Activated CD8-positive, alpha-beta T cell treated with anti-CD3 and anti-CD28 coated beads, Interleukin-2, amount 10 ng/mL, durations not matched to agents 7 days and 5 days (primary cell): ENCODE measurements around the gene STK36. TPM values are rescaled to one million over a fixed set of nuclear protein-coding genes. Genes with fewer than 3 reads are reported as not detected.

Source experiments
- ATAC-seq: fragments of 150-1000 bp; cut with Tn5 transposase; one replicate; pipeline ENCODE4 v1.10.0; 2021; ENCODE audit warnings: moderate library complexity
- CTCF ChIA-PET: fragments of 350-600 bp; sonication (Branson Sonifier 250); formaldehyde crosslinking; loops from one replicate; lab custom pipeline; 2021; ENCODE audit warnings: antibody characterized with exemption; lab: Charles Lee
- POLR2A ChIA-PET: fragments of 350-600 bp; sonication (Branson Sonifier 250); formaldehyde crosslinking; loops from one replicate; lab custom pipeline; 2021; ENCODE audit warnings: antibody characterized with exemption; lab: Charles Lee
- DNase-seq: peaks from one replicate; pipeline ENCODE4 v3.0.0-alpha.2; 2020
- H3K27ac Mint-ChIP-seq: one replicate; pipeline ENCODE4 v1.8.0; 2021; ENCODE audit warnings: mild to moderate bottlenecking, mixed read lengths
- H3K27me3 Mint-ChIP-seq: one replicate; pipeline ENCODE4 v1.8.0; 2021; ENCODE audit warnings: low read depth, mixed read lengths
- H3K36me3 Mint-ChIP-seq: one replicate; pipeline ENCODE4 v1.8.0; 2021; ENCODE audit warnings: low read depth, mixed read lengths
- H3K4me1 Mint-ChIP-seq: one replicate; pipeline ENCODE4 v1.8.0; 2021; ENCODE audit warnings: low read depth, mixed read lengths
- H3K4me3 Mint-ChIP-seq: one replicate; pipeline ENCODE4 v1.8.0; 2021; ENCODE audit warnings: mild to moderate bottlenecking, mixed read lengths
- H3K9me3 Mint-ChIP-seq: one replicate; pipeline ENCODE4 v1.8.0; 2022; ENCODE audit warnings: mixed read lengths; ENCODE audit not compliant: insufficient read depth
- total RNA-seq, 2 experiments: library from RNA; stranded (reverse); gene quantifications; one replicate each; pipeline ENCODE4 v1.2.3, GENCODE V29; 2021

The STK36 gene
- total RNA-seq, 2 experiments from 2014 or later = 12.1 to 15.2 TPM

DNA sequence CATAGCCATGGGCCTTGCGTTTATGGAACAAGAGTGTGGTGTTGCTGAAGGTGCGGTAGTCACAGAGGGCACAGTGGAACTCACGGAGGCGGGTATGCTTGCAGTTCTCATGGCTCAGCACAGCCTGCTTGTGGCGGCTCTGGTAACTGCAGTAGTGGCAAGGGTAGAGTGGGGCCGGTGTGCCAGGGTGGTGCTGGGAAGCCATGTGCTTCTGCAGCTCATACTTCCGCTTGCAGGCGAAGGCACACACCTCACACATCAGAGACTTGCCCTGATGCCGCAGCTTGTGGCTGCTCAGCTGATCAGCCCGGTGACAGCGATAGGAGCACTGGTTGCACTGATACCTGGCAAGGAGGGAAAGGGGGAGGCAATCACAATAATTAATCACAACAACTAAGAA, 27.2 kb upstream of the STK36 start:
- Mint-ChIP-seq H3K27ac (peak overlapping the region; percentile 22), H3K27me3 (no peaks in the 10 kb centered on the region), H3K4me3 (no peak overlapping the region), H3K9me3 (no peaks in the 10 kb centered on the region), H3K4me1 (peaks cover 3% of the 10 kb centered on the region), H3K36me3 (peaks cover 68% of the 10 kb centered on the region)
- ChIA-PET POLR2A (no interaction called here), CTCF (interaction anchor here (1.3 kb wide), 1 partner anchor 203 kb away, joined by 3 read pairs; no protein-coding TSS in a partner anchor)
- ATAC-seq (no peak), DNase-seq (no peak)

GRCh38 chr2:218645126-218645525, 26.8 kb upstream of the STK36 start:
- ATAC-seq (no peak), DNase-seq (no peak)
- POLR2A ChIA-PET = no interaction called here
- Mint-ChIP-seq H3K36me3 (peaks cover 70% of the 10 kb centered on the region), H3K27me3 (no peaks in the 10 kb centered on the region), H3K4me3 (no peak overlapping the region), H3K27ac (no peak overlapping the region), H3K4me1 (peaks cover 3% of the 10 kb centered on the region), H3K9me3 (no peaks in the 10 kb centered on the region)
- CTCF ChIA-PET = interaction anchor here (1.3 kb wide), 1 partner anchor 203 kb away, joined by 3 read pairs; no protein-coding TSS in a partner anchor

- Mint-ChIP-seq H3K4me3 (no peak overlapping the region), H3K27ac (no peak overlapping the region), H3K4me1 (peaks cover 3% of the 10 kb centered on the region), H3K27me3 (no peaks in the 10 kb centered on the region), H3K9me3 (no peaks in the 10 kb centered on the region), H3K36me3 (peaks cover 67% of the 10 kb centered on the region)
- peak; percentile 87 for ATAC-seq
- POLR2A ChIA-PET = interaction anchor here (1.3 kb wide), 1 partner anchor 11 kb away, joined by 3 read pairs; the partner anchor contains the start of genes BCS1L and ZNF142
- CTCF ChIA-PET = interaction anchor here (0.6 to 1.9 kb wide), 22 partner anchors 11 to 346 kb away, joined by 3 to 32 read pairs (median 3); partner anchors contain the start of genes BCS1L, PLCD4, USP37 and ZNF142
- DNase-seq = peak; percentile 69
These were observed 23.6 kb upstream of the STK36 start for GRCh38 chr2:218648088-218648786.

DNA sequence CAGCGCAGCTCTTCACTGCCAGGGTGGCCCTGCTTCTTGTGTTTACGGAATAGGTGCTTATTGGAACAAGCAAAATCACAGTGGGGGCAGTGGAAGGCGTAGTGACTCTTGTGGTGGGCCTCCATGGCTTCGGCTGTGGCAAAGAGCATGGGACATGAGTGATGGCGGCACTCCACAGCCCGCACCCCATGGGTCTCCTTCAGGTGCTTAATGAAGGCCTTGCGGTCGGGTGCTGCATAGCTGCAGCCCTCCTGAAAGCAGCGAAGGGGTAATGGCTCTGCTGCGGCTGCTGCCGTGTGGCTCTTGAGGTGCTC, 23.1 kb upstream of the STK36 start:
- peak; percentile 25 for ATAC-seq
- H3K36me3 Mint-ChIP-seq = peaks cover 66% of the 10 kb centered on the region

GRCh38 chr2:218655751-218656150, 16.1 kb upstream of the STK36 start:
- Mint-ChIP-seq H3K36me3 (peaks cover 37% of the 10 kb centered on the region), H3K27me3 (no peaks in the 10 kb centered on the region), H3K4me1 (peaks cover 27% of the 10 kb centered on the region), H3K9me3 (no peaks in the 10 kb centered on the region), H3K27ac (no peak overlapping the region), H3K4me3 (no peak overlapping the region)
- POLR2A ChIA-PET = interaction anchor here (0.8 kb wide), 1 partner anchor 386 kb away, joined by 4 read pairs; the partner anchor contains the start of genes AAMP and PNKD
- no peak for DNase-seq
- CTCF ChIA-PET = interaction anchor here (1.8 to 2.2 kb wide), 2 partner anchors 15 to 192 kb away, joined by 5 read pairs; no protein-coding TSS in a partner anchor
- ATAC-seq = no peak

More for the DNA sequence above, 23.1 kb upstream of the STK36 start:
- ChIA-PET POLR2A (no interaction called here), CTCF (interaction anchor here (0.7 to 1.9 kb wide), 15 partner anchors 10 to 347 kb away, joined by 3 to 32 read pairs (median 3); partner anchors contain the start of genes BCS1L, PLCD4, USP37 and ZNF142)
- Mint-ChIP-seq H3K4me1 (peaks cover 3% of the 10 kb centered on the region), H3K27me3 (no peaks in the 10 kb centered on the region), H3K4me3 (no peak overlapping the region), H3K9me3 (no peaks in the 10 kb centered on the region), H3K27ac (no peak overlapping the region)
- DNase-seq = no peak

- peak; percentile 68 for DNase-seq
- ATAC-seq = peak; percentile 54
- Mint-ChIP-seq H3K36me3 (peaks cover 44% of the 10 kb centered on the region), H3K4me3 (peak overlapping the region; percentile 90), H3K27ac (peak overlapping the region; percentile 90), H3K27me3 (no peaks in the 10 kb centered on the region), H3K4me1 (peaks cover 31% of the 10 kb centered on the region), H3K9me3 (no peaks in the 10 kb centered on the region)
- ChIA-PET POLR2A (interaction anchor here (0.7 to 3.6 kb wide), 8 partner anchors 11 to 260 kb away, joined by 3 to 39 read pairs (median 3); partner anchors contain the start of genes CTDSP1, RNF25 and STK36), CTCF (interaction anchor here (0.8 to 5.3 kb wide), 19 partner anchors 9 to 428 kb away, joined by 3 to 62 read pairs (median 4); partner anchors contain the start of genes RNF25, STK36 and TTLL4)
These were observed 13.1 kb upstream of the STK36 start for GRCh38 chr2:218658671-218659257.

GRCh38 chr2:218659258-218659987, 12.5 kb upstream of the STK36 start, which contains the start of the genes BCS1L and ZNF142:
TSS of gene BCS1L (plus strand) at chr2:218659683. CDS start at chr2:218660988, 1,305 bp downstream.
TSS of gene ZNF142 (minus strand) at chr2:218659623. CDS start at chr2:218656429, 3,194 bp downstream.
- H3K36me3 Mint-ChIP-seq = peaks cover 46% of the 10 kb centered on the region
- no peaks in the 10 kb centered on the region for H3K27me3 Mint-ChIP-seq
- POLR2A ChIA-PET = interaction anchor here (0.7 to 3.6 kb wide), 9 partner anchors 10 to 260 kb away, joined by 3 to 39 read pairs (median 3); partner anchors contain the start of genes CTDSP1, RNF25 and STK36
- CTCF ChIA-PET = interaction anchor here (0.9 to 5.3 kb wide), 19 partner anchors 8 to 429 kb away, joined by 3 to 62 read pairs (median 4); partner anchors contain the start of genes RNF25, STK36 and TTLL4
- H3K4me1 Mint-ChIP-seq = peaks cover 31% of the 10 kb centered on the region
- peak within 1 kb of the TSS; percentile 90 for H3K4me3 Mint-ChIP-seq
- DNase-seq (peak; percentile 97), ATAC-seq (peak; percentile 96)
- H3K9me3 Mint-ChIP-seq = no peaks in the 10 kb centered on the region
- H3K27ac Mint-ChIP-seq = peak within 1 kb of the TSS; percentile 90

DNA sequence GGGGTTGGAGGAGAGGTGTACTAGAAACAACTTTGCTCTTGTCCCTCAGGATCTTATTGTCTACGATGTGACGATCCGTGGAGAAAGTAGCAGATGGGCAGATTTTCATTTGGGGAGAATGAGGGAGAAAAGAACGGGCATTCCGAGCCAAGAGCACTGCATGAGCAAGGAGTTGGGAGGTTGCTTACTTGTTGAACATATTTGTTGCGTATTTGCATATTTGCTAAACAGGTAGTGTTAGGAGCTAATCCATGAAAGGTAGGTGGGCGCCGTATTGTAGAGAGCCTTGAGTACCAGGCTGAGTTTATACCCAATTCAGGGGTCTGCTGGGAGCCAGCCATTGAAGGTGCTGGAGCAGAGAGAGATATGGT, 11.9 kb upstream of the STK36 start:
- Mint-ChIP-seq H3K27me3 (no peaks in the 10 kb centered on the region), H3K27ac (peak overlapping the region; percentile 90), H3K4me1 (peaks cover 31% of the 10 kb centered on the region), H3K4me3 (peak overlapping the region; percentile 90), H3K9me3 (no peaks in the 10 kb centered on the region), H3K36me3 (peaks cover 52% of the 10 kb centered on the region)
- POLR2A ChIA-PET = interaction anchor here (0.8 to 3.6 kb wide), 6 partner anchors 10 to 261 kb away, joined by 3 to 39 read pairs (median 4); partner anchors contain the start of genes CTDSP1, RNF25 and STK36
- CTCF ChIA-PET = interaction anchor here (0.9 to 5.3 kb wide), 13 partner anchors 12 to 370 kb away, joined by 3 to 62 read pairs (median 5); partner anchors contain the start of genes RNF25, STK36 and TTLL4
- no peak for ATAC-seq
- DNase-seq = no peak

DNA sequence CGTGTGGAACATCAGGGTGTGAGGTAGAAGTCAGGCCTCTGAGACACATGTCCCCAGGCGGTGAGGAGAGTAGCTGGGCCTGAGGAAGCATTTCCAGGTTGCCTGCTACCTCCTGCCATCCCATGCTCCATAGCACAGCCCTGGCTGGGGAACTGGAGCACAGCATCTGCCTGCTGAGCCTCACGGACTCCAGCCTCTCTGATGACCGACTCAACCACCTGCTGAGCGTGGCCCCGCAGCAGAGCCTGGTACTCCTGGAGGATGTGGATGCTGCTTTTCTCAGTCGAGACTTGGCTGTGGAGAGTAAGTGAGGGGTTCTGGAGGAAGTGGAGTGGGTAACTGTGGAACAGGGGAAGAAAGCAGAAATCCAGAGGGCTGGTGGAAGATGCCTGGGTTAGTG, 9.5 kb upstream of the STK36 start:
- ATAC-seq = no peak

DNA sequence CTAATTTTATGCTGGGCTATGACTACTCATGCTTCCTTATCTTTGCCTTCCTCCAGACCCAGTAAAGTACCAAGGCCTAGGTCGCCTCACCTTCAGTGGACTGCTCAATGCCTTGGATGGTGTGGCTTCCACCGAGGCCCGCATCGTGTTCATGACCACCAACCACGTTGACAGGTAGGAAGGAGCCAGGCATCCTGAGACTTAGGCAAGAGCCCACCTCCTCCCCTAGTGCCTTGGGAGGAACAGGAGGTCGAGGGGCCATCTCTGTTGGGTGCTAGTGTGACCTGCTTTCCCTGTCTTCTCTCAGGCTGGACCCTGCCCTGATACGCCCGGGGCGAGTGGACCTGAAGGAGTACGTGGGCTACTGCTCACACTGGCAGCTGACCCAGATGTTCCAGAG, 9.1 kb upstream of the STK36 start:
- ChIA-PET POLR2A (no interaction called here), CTCF (interaction anchor here (1.4 kb wide), 1 partner anchor 17 kb away, joined by 3 read pairs; no protein-coding TSS in a partner anchor)
- Mint-ChIP-seq H3K9me3 (no peaks in the 10 kb centered on the region), H3K4me3 (no peak overlapping the region), H3K36me3 (peaks cover 48% of the 10 kb centered on the region), H3K27me3 (no peaks in the 10 kb centered on the region), H3K4me1 (peaks cover 21% of the 10 kb centered on the region), H3K27ac (no peak overlapping the region)
- DNase-seq (no peak), ATAC-seq (no peak)

More for the DNA sequence above, 9.5 kb upstream of the STK36 start:
- peaks cover 25% of the 10 kb centered on the region for H3K4me1 Mint-ChIP-seq
- peaks cover 48% of the 10 kb centered on the region for H3K36me3 Mint-ChIP-seq
- ChIA-PET POLR2A (no interaction called here), CTCF (interaction anchor here (1.4 to 5.3 kb wide), 2 partner anchors 9 to 16 kb away, joined by 3 to 51 read pairs; partner anchors contain the start of genes RNF25 and STK36)
- H3K4me3 Mint-ChIP-seq = no peak overlapping the region
- H3K27ac Mint-ChIP-seq = no peak overlapping the region
- H3K9me3 Mint-ChIP-seq = no peaks in the 10 kb centered on the region
- H3K27me3 Mint-ChIP-seq = no peaks in the 10 kb centered on the region
- DNase-seq = no peak

DNA sequence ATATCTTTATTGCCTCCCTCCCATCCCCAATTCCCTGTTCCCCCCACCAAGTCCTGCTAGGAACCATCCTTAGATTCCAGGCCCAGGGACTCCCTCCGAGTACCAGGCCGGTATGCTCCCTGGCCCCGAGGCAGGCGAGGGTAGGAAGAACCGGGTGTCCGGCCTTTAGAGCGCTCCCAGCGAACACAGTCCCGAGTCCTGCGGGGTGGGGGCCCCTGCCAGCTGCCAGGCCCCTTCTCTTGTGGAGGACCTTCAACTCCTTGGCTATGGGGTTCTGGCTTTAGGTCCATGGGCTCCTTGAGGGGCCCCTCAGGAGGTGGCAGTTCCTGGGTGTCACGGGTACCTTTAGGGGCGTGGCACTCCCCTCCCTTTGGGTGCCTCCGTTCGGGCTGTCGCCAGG, 8.0 kb upstream of the STK36 start:
- H3K27ac Mint-ChIP-seq = no peak overlapping the region
- CTCF ChIA-PET = no interaction called here
- POLR2A ChIA-PET = no interaction called here
- H3K36me3 Mint-ChIP-seq = peaks cover 47% of the 10 kb centered on the region
- H3K4me3 Mint-ChIP-seq = no peak overlapping the region
- no peaks in the 10 kb centered on the region for H3K27me3 Mint-ChIP-seq
- no peak for DNase-seq
- H3K4me1 Mint-ChIP-seq = peaks cover 14% of the 10 kb centered on the region
- no peaks in the 10 kb centered on the region for H3K9me3 Mint-ChIP-seq
- no peak for ATAC-seq
